GM20000 (cell line): ENCODE data around the gene SMYD3.

ENCODE experiments used
- DNase-seq: peaks from one replicate; pipeline ENCODE4 v3.0.0; 2012; ENCODE audit warnings: low spot score
- CTCF ChIP-seq: IDR thresholded peaks from 2 replicates; pipeline ENCODE4 v1.5.1; 2012; ENCODE audit warnings: mild to moderate bottlenecking, control low read depth; ENCODE audit errors: extremely low read depth, missing control alignments

Gene SMYD3

GRCh38 chr1:246226041-246226440, 281.0 kb downstream of the SMYD3 start:
- DNase-seq = no peak
- TF ChIP-seq CTCF = no peak

GRCh38 chr1:246221485-246222255, 285.4 kb downstream of the SMYD3 start:
- TF ChIP-seq CTCF = no peak

GRCh38 chr1:246220495-246221065, 286.5 kb downstream of the SMYD3 start:
- DNase-seq = no peak
- TF ChIP-seq CTCF = no peak

More at GRCh38 chr1:246221485-246222255, 285.4 kb downstream of the SMYD3 start:
- no peak for DNase-seq

GRCh38 chr1:246219508-246220030, 287.5 kb downstream of the SMYD3 start:
- peak; percentile 18 for DNase-seq
- TF ChIP-seq CTCF = no peak

- DNase-seq = no peak
- TF ChIP-seq CTCF = no peak
Measured at GRCh38 chr1:246218686-246219085, 288.4 kb downstream of the SMYD3 start.

- DNase-seq = no peak
- no peak for TF ChIP-seq CTCF
Measured at GRCh38 chr1:246216906-246217305, 290.2 kb downstream of the SMYD3 start.

- no peak for TF ChIP-seq CTCF
- DNase-seq = no peak
Measured at GRCh38 chr1:246215510-246215903, 291.6 kb downstream of the SMYD3 start.
